GM19468 (cell line): ENCODE results near the gene PUM1.
"Not testable (repeated sequence)": the region's sequence is repeated elsewhere in the genome, so short reads cannot be mapped to it uniquely, and the experiment has no call there.

Experiments used
- ATAC-seq: cut with Tn5 transposase; IDR thresholded peaks from one replicate; pipeline ENCODE4 v1.9.1; 2021; ENCODE audit warnings: mild to moderate bottlenecking, moderate library complexity, moderate number of reproducible peaks; ENCODE audit not compliant: unreplicated experiment; ENCODE audit errors: extremely low read depth

PUM1 gene

GRCh38 chr1:30972349-30972748, 93.2 kb downstream of the PUM1 start:
- ATAC-seq, result not testable (repeated sequence)

GRCh38 chr1:30971496-30971895, 94.0 kb downstream of the PUM1 start:
- no peak for ATAC-seq

GRCh38 chr1:30969903-30970302, 95.6 kb downstream of the PUM1 start:
- ATAC-seq, result no peak

GRCh38 chr1:30968220-30968971, 97.1 kb downstream of the PUM1 start:
- no peak for ATAC-seq

GRCh38 chr1:30966690-30967369, 98.7 kb downstream of the PUM1 start:
- no peak for ATAC-seq

- ATAC-seq, result no peak
These were observed 99.5 kb downstream of the PUM1 start for GRCh38 chr1:30965924-30966599.

GRCh38 chr1:30964706-30965105, 100.8 kb downstream of the PUM1 start:
- ATAC-seq, result no peak

GRCh38 chr1:30962609-30963508, 102.7 kb downstream of the PUM1 start:
- no peak for ATAC-seq

GRCh38 chr1:30957560-30958222, 107.8 kb downstream of the PUM1 start:
- no peak for ATAC-seq

GRCh38 chr1:30955448-30956015, 110.0 kb downstream of the PUM1 start:
- ATAC-seq, result no peak

- no peak for ATAC-seq
These were observed 111.8 kb downstream of the PUM1 start for GRCh38 chr1:30953685-30954084.

- no peak for ATAC-seq
These were observed 113.4 kb downstream of the PUM1 start for GRCh38 chr1:30952098-30952497.

GRCh38 chr1:30950700-30951099, 114.8 kb downstream of the PUM1 start:
- ATAC-seq, result no peak

- no peak for ATAC-seq
These were observed 115.5 kb downstream of the PUM1 start for GRCh38 chr1:30950053-30950452.

- ATAC-seq, result not testable (repeated sequence)
These were observed 116.1 kb downstream of the PUM1 start for GRCh38 chr1:30949487-30949838.

GRCh38 chr1:30948813-30949486, 116.6 kb downstream of the PUM1 start:
- not testable (repeated sequence) for ATAC-seq

GRCh38 chr1:30948278-30948677, 117.2 kb downstream of the PUM1 start:
- ATAC-seq, result no peak

GRCh38 chr1:30947212-30947611, 118.3 kb downstream of the PUM1 start:
- ATAC-seq, result no peak
